GM12878 (cell line): ENCODE results near the gene DMRTA2. TPM values are rescaled to one million over a fixed set of nuclear protein-coding genes. Genes with fewer than 3 reads are reported as not detected.

Experiments used
- ATAC-seq: fragments of 200-7000 bp; cut with Tn5 transposase; 3 replicates; pipeline ENCODE4 v1.9.1; 2020; ENCODE audit warnings: mild to moderate bottlenecking, moderate library complexity
- BruUV-seq: library from RNA; stranded (reverse); fragments of 400-500 nt; replicated peaks from 2 replicates; lab custom pipeline; 2021; lab: Mats Ljungman, UMichigan
- CTCF ChIA-PET: fragments of 300-600 bp; sonication (Branson Sonifier 250); formaldehyde crosslinking; extraction: SDS; loops from one replicate; lab custom pipeline; 2021; ENCODE audit warnings: inconsistent platforms; lab: Yijun Ruan, JAX
- POLR2A ChIA-PET: fragments of 350-600 bp; formaldehyde crosslinking; extraction: SDS; loops from one replicate; lab custom pipeline; 2021; ENCODE audit warnings: inconsistent platforms; lab: Charles Lee
- RAD21 ChIA-PET: fragments of 300-600 bp; sonication (Branson Sonifier 250); formaldehyde crosslinking; loops from one replicate; lab custom pipeline; 2023; ENCODE audit warnings: antibody characterized with exemption; ENCODE audit not compliant: unreplicated experiment; lab: Charles Lee
- SMC1A ChIA-PET: fragments of 300-600 bp; sonication (Branson Sonifier 250); formaldehyde crosslinking; loops from one replicate; lab custom pipeline; 2023; ENCODE audit not compliant: unreplicated experiment, uncharacterized antibody; lab: Charles Lee
- DNase-seq: peaks from one replicate; pipeline ENCODE4 v3.0.0-alpha.2; 2011; ENCODE audit warnings: low read depth, low spot score
- FAIRE-seq: peaks from 3 replicates; lab custom pipeline; 2011; peaks lifted over from hg19 to GRCh38; lab: Jason Lieb, UNC
- H2AFZ ChIP-seq: 2 replicates; pipeline ENCODE4 v1.6.0; 2011; ENCODE audit warnings: low read depth, low read length, control low read depth; ENCODE audit not compliant: control insufficient read depth
- H3K27ac ChIP-seq: 2 replicates; pipeline ENCODE4 v1.5.1; 2011; ENCODE audit warnings: control low read depth; ENCODE audit not compliant: control insufficient read depth, insufficient read depth
- H3K27me3 ChIP-seq, 2 experiments: replicated peaks in 1 of 2; 2 replicates each; pipeline versions ENCODE4 v1.6.0 to v1.6.1; 2011; ENCODE audit warnings: low read length in 1 of 2; ENCODE audit not compliant: control insufficient read depth in 2 of 2, insufficient read depth in 2 of 2
- H3K36me3 ChIP-seq, 2 experiments: 2 replicates each; pipeline ENCODE4 v1.5.1; 2011; ENCODE audit warnings: low read length in 1 of 2; ENCODE audit not compliant: control insufficient read depth in 2 of 2, insufficient read depth in 2 of 2
- H3K4me1 ChIP-seq: 2 replicates; pipeline ENCODE4 v1.6.1; 2011; ENCODE audit warnings: mild to moderate bottlenecking, low read length, moderate library complexity, mixed read lengths; ENCODE audit not compliant: control insufficient read depth, insufficient read depth
- H3K4me2 ChIP-seq: 2 replicates; pipeline ENCODE4 v1.6.0; 2011; ENCODE audit warnings: control low read depth; ENCODE audit not compliant: control insufficient read depth, insufficient read depth
- H3K4me3 ChIP-seq: fragments of 200-600 bp; sonication (generic); 2 replicates; pipeline ENCODE4 v1.5.1; 2016
- H3K79me2 ChIP-seq: 2 replicates; pipeline ENCODE4 v1.6.0; 2011; ENCODE audit warnings: low read length; ENCODE audit not compliant: control insufficient read depth, insufficient read depth
- H3K9ac ChIP-seq: 2 replicates; pipeline ENCODE4 v1.8.0; 2011; ENCODE audit warnings: low read length, control low read depth, mixed read lengths; ENCODE audit not compliant: control insufficient read depth, insufficient read depth
- H3K9me3 ChIP-seq: replicated peaks from 3 replicates; pipeline ENCODE4 v1.5.1; 2011; ENCODE audit warnings: mild to moderate bottlenecking, low read length; ENCODE audit not compliant: control insufficient read depth, insufficient read depth
- H4K20me1 ChIP-seq: 2 replicates; pipeline ENCODE4 v1.6.0; 2011; ENCODE audit not compliant: control insufficient read depth, insufficient read depth
- BMI1 ChIP-seq: fragments of 450-650 bp; IDR thresholded peaks from 2 replicates; pipeline ENCODE4 v1.6.1; 2016; ENCODE audit warnings: mild to moderate bottlenecking, moderate library complexity, borderline replicate concordance
- CHD2 ChIP-seq: IDR thresholded peaks from 2 replicates; pipeline ENCODE4 v1.6.1; 2011; ENCODE audit warnings: low read depth, low read length, improper control_type of control experiment, borderline replicate concordance
- CREB1 ChIP-seq: IDR thresholded peaks from 2 replicates; pipeline ENCODE4 v1.6.1; 2012; ENCODE audit warnings: low read depth, mild to moderate bottlenecking, inconsistent platforms
- EGR1 ChIP-seq, 2 experiments: IDR thresholded peaks; 1 replicate in 1 of 2; 2 replicates in 1 of 2; pipeline ENCODE4 v1.6.1; 2011 to 2012; ENCODE audit warnings: low read depth in 2 of 2, low read length in 2 of 2, borderline replicate concordance in 1 of 2, mild to moderate bottlenecking in 1 of 2, moderate library complexity in 1 of 2
- ESRRA ChIP-seq: IDR thresholded peaks from 2 replicates; pipeline ENCODE4 v1.6.1; 2012; ENCODE audit warnings: mild to moderate bottlenecking, low read length, improper control_type of control experiment
- FOXK2 ChIP-seq: fragments of 450-650 bp; IDR thresholded peaks from 2 replicates; pipeline ENCODE4 v1.6.1; 2017; ENCODE audit warnings: mild to moderate bottlenecking, moderate library complexity
- HDGF ChIP-seq: fragments of 450-650 bp; IDR thresholded peaks from 2 replicates; pipeline ENCODE4 v1.6.1; 2016; ENCODE audit warnings: antibody characterized with exemption
- MYB ChIP-seq: fragments of 150-350 bp; IDR thresholded peaks from 2 replicates; pipeline ENCODE4 v1.6.1; 2014; ENCODE audit warnings: mild to moderate bottlenecking, low read depth, low read length, borderline replicate concordance
- PRDM15 ChIP-seq: fragments of 450-650 bp; formaldehyde crosslinking; IDR thresholded peaks from 2 replicates; pipeline ENCODE4 v1.4.0; 2020; ENCODE audit warnings: mild to moderate bottlenecking, moderate library complexity
- RELA ChIP-seq: fragments of 450-650 bp; IDR thresholded peaks from 2 replicates; pipeline ENCODE4 v1.8.0; 2014; ENCODE audit warnings: borderline replicate concordance; ENCODE audit not compliant: partially characterized antibody
- SPI1 ChIP-seq: IDR thresholded peaks from 2 replicates; pipeline ENCODE4 v1.6.1; 2011; ENCODE audit warnings: low read depth, mild to moderate bottlenecking, low read length, moderate library complexity, borderline replicate concordance; ENCODE audit not compliant: insufficient read depth
- SREBF1 ChIP-seq: IDR thresholded peaks from 2 replicates; pipeline ENCODE4 v1.6.1; 2012; ENCODE audit warnings: mild to moderate bottlenecking, low read length
- SREBF2 ChIP-seq: IDR thresholded peaks from 2 replicates; pipeline ENCODE4 v1.6.1; 2012; ENCODE audit warnings: mild to moderate bottlenecking, low read length
- TARDBP ChIP-seq: IDR thresholded peaks from 2 replicates; pipeline ENCODE4 v1.6.1; 2016; ENCODE audit warnings: borderline replicate concordance
- ZNF217 ChIP-seq: fragments of 450-650 bp; IDR thresholded peaks from 2 replicates; pipeline ENCODE4 v1.6.1; 2017; ENCODE audit warnings: antibody characterized with exemption, mild to moderate bottlenecking
- in situ Hi-C: fragments of 300-500 bp; cut with MboI; formaldehyde crosslinking; loops from 9 replicates; pipeline ENCODE4 v1.14.3; 2018; ENCODE audit warnings: mixed read lengths
- intact Hi-C: fragments of 100-400 bp; cut with micrococcal nuclease; formaldehyde crosslinking; loops from one replicate; pipeline ENCODE4 v1.14.2; 2022; ENCODE audit not compliant: unreplicated experiment
- polyA plus RNA-seq, 11 experiments: library from polyadenylated mRNA; depleted of rRNA in 4 of 11; unstranded in 6 of 11; stranded (reverse) in 5 of 11; fragments of >200 nt; fragmentation: Nextera tagmentation in 4 of 11; fragmentation: Illumina TruSeq in 1 of 11; extraction: Ambion mirVana in 4 of 11; extraction: Trizol in 1 of 11; gene quantifications; 1 replicate in 1 of 11; 2 replicates in 10 of 11; pipeline versions ENCODE4 v1.2.1 to v1.2.3, GENCODE V29; 2011 to 2016; ENCODE audit warnings: inconsistent platforms in 2 of 11, missing spikeins in 2 of 11, low read depth in 1 of 11
- total RNA-seq, 4 experiments: library from RNA; depleted of rRNA in 3 of 4; stranded (reverse); fragments of >200 nt in 3 of 4; fragmentation: Illumina TruSeq in 1 of 4; extraction: Trizol in 1 of 4; gene quantifications; 2 replicates each; pipeline versions ENCODE4 v1.2.1 to v1.2.3, GENCODE V29; 2013 to 2021
- TF ChIP-seq, protein P1 (sequence below): IDR thresholded peaks from 2 replicates; pipeline ENCODE4 v1.6.1; 2012; ENCODE audit warnings: improper control_type of control experiment, low read depth, low read length; ENCODE audit not compliant: insufficient replicate concordance

The DMRTA2 gene
- total and polyA plus RNA-seq, 10 of the 15 experiments (the other 5 are each of a cell fraction or from before 2014, with no cell fraction given) = not detected

GRCh38 chr1:50441183-50441582, 17.9 kb upstream of the DMRTA2 start (continued):
- TF ChIP-seq, protein P1, sequence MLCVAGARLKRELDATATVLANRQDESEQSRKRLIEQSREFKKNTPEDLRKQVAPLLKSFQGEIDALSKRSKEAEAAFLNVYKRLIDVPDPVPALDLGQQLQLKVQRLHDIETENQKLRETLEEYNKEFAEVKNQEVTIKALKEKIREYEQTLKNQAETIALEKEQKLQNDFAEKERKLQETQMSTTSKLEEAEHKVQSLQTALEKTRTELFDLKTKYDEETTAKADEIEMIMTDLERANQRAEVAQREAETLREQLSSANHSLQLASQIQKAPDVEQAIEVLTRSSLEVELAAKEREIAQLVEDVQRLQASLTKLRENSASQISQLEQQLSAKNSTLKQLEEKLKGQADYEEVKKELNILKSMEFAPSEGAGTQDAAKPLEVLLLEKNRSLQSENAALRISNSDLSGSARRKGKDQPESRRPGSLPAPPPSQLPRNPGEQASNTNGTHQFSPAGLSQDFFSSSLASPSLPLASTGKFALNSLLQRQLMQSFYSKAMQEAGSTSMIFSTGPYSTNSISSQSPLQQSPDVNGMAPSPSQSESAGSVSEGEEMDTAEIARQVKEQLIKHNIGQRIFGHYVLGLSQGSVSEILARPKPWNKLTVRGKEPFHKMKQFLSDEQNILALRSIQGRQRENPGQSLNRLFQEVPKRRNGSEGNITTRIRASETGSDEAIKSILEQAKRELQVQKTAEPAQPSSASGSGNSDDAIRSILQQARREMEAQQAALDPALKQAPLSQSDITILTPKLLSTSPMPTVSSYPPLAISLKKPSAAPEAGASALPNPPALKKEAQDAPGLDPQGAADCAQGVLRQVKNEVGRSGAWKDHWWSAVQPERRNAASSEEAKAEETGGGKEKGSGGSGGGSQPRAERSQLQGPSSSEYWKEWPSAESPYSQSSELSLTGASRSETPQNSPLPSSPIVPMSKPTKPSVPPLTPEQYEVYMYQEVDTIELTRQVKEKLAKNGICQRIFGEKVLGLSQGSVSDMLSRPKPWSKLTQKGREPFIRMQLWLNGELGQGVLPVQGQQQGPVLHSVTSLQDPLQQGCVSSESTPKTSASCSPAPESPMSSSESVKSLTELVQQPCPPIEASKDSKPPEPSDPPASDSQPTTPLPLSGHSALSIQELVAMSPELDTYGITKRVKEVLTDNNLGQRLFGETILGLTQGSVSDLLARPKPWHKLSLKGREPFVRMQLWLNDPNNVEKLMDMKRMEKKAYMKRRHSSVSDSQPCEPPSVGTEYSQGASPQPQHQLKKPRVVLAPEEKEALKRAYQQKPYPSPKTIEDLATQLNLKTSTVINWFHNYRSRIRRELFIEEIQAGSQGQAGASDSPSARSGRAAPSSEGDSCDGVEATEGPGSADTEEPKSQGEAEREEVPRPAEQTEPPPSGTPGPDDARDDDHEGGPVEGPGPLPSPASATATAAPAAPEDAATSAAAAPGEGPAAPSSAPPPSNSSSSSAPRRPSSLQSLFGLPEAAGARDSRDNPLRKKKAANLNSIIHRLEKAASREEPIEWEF = no peak
- no peak for TF ChIP-seq SREBF2
- TF ChIP-seq HDGF = no peak
- TF ChIP-seq SPI1 = no peak

GRCh38 chr1:50438945-50439344, 15.7 kb upstream of the DMRTA2 start:
- no peak overlapping the region for H3K4me2 ChIP-seq
- intact Hi-C loops (no loop called here), in situ Hi-C loops (no loop called here)
- ATAC-seq (no peak), DNase-seq (no peak), FAIRE-seq (no peak)
- H3K9ac ChIP-seq = no peak overlapping the region
- H3K9me3 ChIP-seq = no peaks in the 10 kb centered on the region
- peaks cover 1 to 4% of the 10 kb centered on the region in 2 experiments; a peak in 3 of 4 replicates for H3K36me3 ChIP-seq
- H3K27ac ChIP-seq = no peak overlapping the region
- CTCF ChIA-PET = no interaction called here
- H3K4me1 ChIP-seq = no peaks in the 10 kb centered on the region
- RAD21 ChIA-PET = no interaction called here
- H3K79me2 ChIP-seq = no peaks in the 10 kb centered on the region
- SMC1A ChIA-PET = no interaction called here
- POLR2A ChIA-PET = no interaction called here
- H3K27me3 ChIP-seq = no peaks in the 10 kb centered on the region
- H3K4me3 ChIP-seq = no peak overlapping the region
- no TSS peak for BruUV-seq
- no peaks in the 10 kb centered on the region for H4K20me1 ChIP-seq
- H2AFZ ChIP-seq = no peak overlapping the region
- TF ChIP-seq TARDBP = no peak
- no peak for TF ChIP-seq ESRRA
- no peak for TF ChIP-seq PRDM15 (CRISPR knock-in tag)
- TF ChIP-seq EGR1 (IDR thresholded peaks at IDR 0.05; ENCODE audit: borderline replicate concordance in 1 of 2, low read depth in 2 of 2, low read length in 2 of 2) = no peak
- TF ChIP-seq HDGF = no peak
- no peak for TF ChIP-seq BMI1
- no peak for TF ChIP-seq RELA
- no peak for TF ChIP-seq SREBF1
- TF ChIP-seq CREB1 = no peak
- no peak for TF ChIP-seq MYB
- no peak for TF ChIP-seq FOXK2
- TF ChIP-seq SREBF2 = no peak
- no peak for TF ChIP-seq ZNF217
- TF ChIP-seq CHD2 = no peak
